Brain microvascular endothelial cell (primary cell): Measurements from ENCODE around the gene METTL22.

Source experiments
- DNase-seq: peaks from one replicate; pipeline ENCODE4 v3.0.0-alpha.2; 2020
- H3K27ac ChIP-seq: fragments of 250-450 bp; sonication (Bioruptor Pico); 2 replicates; pipeline ENCODE4 v1.5.1; 2020; ENCODE audit warnings: mild to moderate bottlenecking, moderate library complexity
- H3K27me3 ChIP-seq: fragments of 250-450 bp; sonication (Bioruptor Pico); replicated peaks from 2 replicates; pipeline ENCODE4 v1.5.1; 2020; ENCODE audit warnings: mild to moderate bottlenecking
- H3K36me3 ChIP-seq: fragments of 250-450 bp; sonication (Bioruptor Pico); replicated peaks from 2 replicates; pipeline ENCODE4 v1.5.1; 2020; ENCODE audit warnings: mild to moderate bottlenecking
- H3K4me3 ChIP-seq: 2 replicates; pipeline ENCODE4 v1.5.1; 2011; ENCODE audit warnings: low read depth, mild to moderate bottlenecking, control low read depth, low read length, moderate library complexity
- CTCF ChIP-seq: IDR thresholded peaks from 2 replicates; pipeline ENCODE4 v1.5.1; 2011; ENCODE audit warnings: low read depth, mild to moderate bottlenecking, moderate library complexity, low read length, control low read depth, inconsistent platforms; ENCODE audit errors: missing control alignments
- in situ Hi-C: cut with HindIII; loops from 2 replicates; pipeline ENCODE4 v1.10.0; 2017; ENCODE audit warnings: low sequenced_read_pairs, low pct_ligation_motif_present

METTL22 gene

GRCh38 chr16:8583732-8584131 is 37.8 kb upstream of the METTL22 start:
- Histone ChIP-seq H3K36me3 (no peaks in the 10 kb centered on the region), H3K27me3 (peaks cover 12% of the 10 kb centered on the region), H3K4me3 (no peak overlapping the region), H3K27ac (no peak overlapping the region)
- no peak for TF ChIP-seq CTCF
- in situ Hi-C loops = no loop called here
- no peak for DNase-seq

- Histone ChIP-seq H3K36me3 (no peaks in the 10 kb centered on the region), H3K4me3 (no peak overlapping the region), H3K27ac (no peak overlapping the region), H3K27me3 (peaks cover 25% of the 10 kb centered on the region)
- no peak for DNase-seq
- in situ Hi-C loops = no loop called here
- no peak for TF ChIP-seq CTCF
Measured at GRCh38 chr16:8585041-8585440, 36.5 kb upstream of the METTL22 start.

- Histone ChIP-seq H3K27me3 (peaks cover 32% of the 10 kb centered on the region), H3K27ac (no peak overlapping the region), H3K36me3 (no peaks in the 10 kb centered on the region), H3K4me3 (no peak overlapping the region)
- TF ChIP-seq CTCF = no peak
- DNase-seq = no peak
- in situ Hi-C loops = no loop called here
Measured at GRCh38 chr16:8585857-8586256, 35.6 kb upstream of the METTL22 start.

GRCh38 chr16:8587065-8587464 is 34.4 kb upstream of the METTL22 start:
- no peak for TF ChIP-seq CTCF
- no peak overlapping the region for H3K4me3 ChIP-seq
- DNase-seq = no peak
- peaks cover 32% of the 10 kb centered on the region for H3K27me3 ChIP-seq
- in situ Hi-C loops = no loop called here
- no peaks in the 10 kb centered on the region for H3K36me3 ChIP-seq
- no peak overlapping the region for H3K27ac ChIP-seq

GRCh38 chr16:8588682-8589056 is 32.8 kb upstream of the METTL22 start:
- H3K36me3 ChIP-seq = no peaks in the 10 kb centered on the region
- no peak overlapping the region for H3K27ac ChIP-seq
- peaks cover 32% of the 10 kb centered on the region for H3K27me3 ChIP-seq
- no peak for TF ChIP-seq CTCF
- no peak overlapping the region for H3K4me3 ChIP-seq
- DNase-seq = no peak
- in situ Hi-C loops = no loop called here

- no peak overlapping the region for H3K27ac ChIP-seq
- no peak for TF ChIP-seq CTCF
- no peak overlapping the region for H3K4me3 ChIP-seq
- peaks cover 32% of the 10 kb centered on the region for H3K27me3 ChIP-seq
- DNase-seq = no peak
- H3K36me3 ChIP-seq = no peaks in the 10 kb centered on the region
- in situ Hi-C loops = no loop called here
Measured at GRCh38 chr16:8589057-8589899, 32.2 kb upstream of the METTL22 start.
